Liver (tissue), 9 donors: ENCODE measurements around the gene TNFAIP8. TPM values are rescaled to one million over a fixed set of nuclear protein-coding genes. Genes with fewer than 3 reads are reported as not detected.
A peak's percentile ranks its signal among the peaks of the same experiment; 100 is the strongest.
"Not testable (repeated sequence)": the region's sequence is repeated elsewhere in the genome, so short reads cannot be mapped to it uniquely, and the experiment has no call there.

ENCODE experiments used
- DNase-seq: peaks from one replicate; pipeline ENCODE4 v3.0.0-alpha.2; 2017; ENCODE audit warnings: low spot score
- H3K27ac ChIP-seq, 2 donors: one replicate each; pipeline ENCODE4 v1.7.0; 2013; ENCODE audit warnings: inconsistent platforms in 2 of 2, low read length in 2 of 2, control low read depth in 1 of 2, low read depth in 1 of 2, mild to moderate bottlenecking in 1 of 2
- H3K27me3 ChIP-seq, 4 donors: one replicate each; pipeline versions ENCODE4 v1.6.1 to v1.7.0; 2013; ENCODE audit warnings: low read length in 3 of 4, inconsistent platforms in 1 of 4, mild to moderate bottlenecking in 1 of 4, moderate library complexity in 1 of 4; ENCODE audit not compliant: control insufficient read depth in 4 of 4, insufficient read depth in 4 of 4
- H3K36me3 ChIP-seq, 4 donors: one replicate each; pipeline versions ENCODE4 v1.6.1 to v1.7.0; 2013; ENCODE audit warnings: low read length in 3 of 4, mild to moderate bottlenecking in 3 of 4, low read depth in 1 of 4, moderate library complexity in 1 of 4; ENCODE audit not compliant: control insufficient read depth in 4 of 4, insufficient read depth in 3 of 4
- H3K4me1 ChIP-seq, 4 donors: one replicate each; pipeline versions ENCODE4 v1.6.1 to v1.7.0; 2013; ENCODE audit warnings: low read length in 3 of 4, mild to moderate bottlenecking in 3 of 4, moderate library complexity in 1 of 4; ENCODE audit not compliant: control insufficient read depth in 4 of 4, insufficient read depth in 4 of 4
- H3K4me3 ChIP-seq, 3 donors: one replicate each; pipeline versions ENCODE4 v1.6.1 to v1.7.0; 2013; ENCODE audit warnings: low read length in 3 of 3, control low read depth in 1 of 3, low read depth in 1 of 3, mild to moderate bottlenecking in 1 of 3
- H3K9ac ChIP-seq, 2 donors: one replicate each; pipeline ENCODE4 v1.7.0; 2013; ENCODE audit warnings: low read length in 2 of 2, mild to moderate bottlenecking in 2 of 2, moderate library complexity in 2 of 2, control low read depth in 1 of 2, low read depth in 1 of 2
- H3K9me3 ChIP-seq, 4 donors: one replicate each; pipeline versions ENCODE4 v1.6.1 to v1.7.0; 2013; ENCODE audit warnings: low read length in 3 of 4; ENCODE audit not compliant: control insufficient read depth in 4 of 4
- CTCF ChIP-seq: fragments of 150-350 bp; IDR thresholded peaks from 2 replicates; pipeline ENCODE4 v1.5.1; 2017; ENCODE audit warnings: improper control_type of control experiment, low read depth, low read length; ENCODE audit not compliant: missing input control
- NR2F2 ChIP-seq: IDR thresholded peaks from 2 replicates; pipeline ENCODE4 v1.6.1; 2016; ENCODE audit warnings: antibody characterized with exemption
- REST ChIP-seq: IDR thresholded peaks from 2 replicates; pipeline ENCODE4 v1.6.1; 2016; ENCODE audit warnings: antibody characterized with exemption, mild to moderate bottlenecking
- RXRA ChIP-seq, 2 donors: IDR thresholded peaks; 2 replicates each; pipeline ENCODE4 v1.6.1; 2017 to 2018; ENCODE audit warnings: antibody characterized with exemption in 2 of 2, mild to moderate bottlenecking in 1 of 2
- SP1 ChIP-seq: IDR thresholded peaks from 2 replicates; pipeline ENCODE4 v1.6.1; 2018; ENCODE audit warnings: antibody characterized with exemption, mild to moderate bottlenecking
- TAF1 ChIP-seq: conservative IDR thresholded peaks from 2 replicates; pipeline ENCODE4 v1.6.1; 2016; ENCODE audit warnings: antibody characterized with exemption, mild to moderate bottlenecking
- YY1 ChIP-seq: IDR thresholded peaks from 2 replicates; pipeline ENCODE4 v1.6.1; 2016; ENCODE audit warnings: antibody characterized with exemption, mild to moderate bottlenecking
- ZBTB33 ChIP-seq: IDR thresholded peaks from 2 replicates; pipeline ENCODE4 v1.6.1; 2016; ENCODE audit warnings: antibody characterized with exemption
- WGBS: extraction: QIAGEN DNeasy Blood & Tissue Kit; methylation state at CpG from one replicate; pipeline ENCODE4 v1.1.7; 2013; 5-methylcytosine and 5-hydroxymethylcytosine counted together
- polyA plus RNA-seq, 2 donors: library from polyadenylated mRNA; stranded (reverse) in 1 of 2; unstranded in 1 of 2; fragments of 200-250 nt in 1 of 2; fragments of >200 nt in 1 of 2; fragmentation: Nextera tagmentation in 1 of 2; extraction: Ambion mirVana in 1 of 2; gene quantifications; one replicate each; pipeline versions ENCODE4 v1.2.1 to v1.2.3, GENCODE V29; 2013 to 2015
- total RNA-seq, 2 donors: library from RNA; depleted of rRNA; stranded (reverse); fragments of >200 nt; gene quantifications; one replicate each; pipeline ENCODE4 v1.2.3, GENCODE V29; 2014
- donor health status: healthy.
- donor health status: healthy.
- donor health status: healthy.
- donor health status: healthy.
- donor health status: healthy.

Gene TNFAIP8
- total and polyA plus RNA-seq, 4 donors = 2.6 to 28.6 (median 4.4) TPM

- peak; percentile 89 for TF ChIP-seq SP1
- TF ChIP-seq YY1 = peak; percentile 75
- no peak for TF ChIP-seq NR2F2
- peak; percentile 61 for TF ChIP-seq ZBTB33
- no peak for TF ChIP-seq CTCF
- peak; percentile 76 to 87 for TF ChIP-seq RXRA (IDR thresholded peaks at IDR 0.05)
These were observed 83.4 kb downstream of the TNFAIP8 start (continued) for GRCh38 chr5:119439140-119439631.

- DNase-seq, H3K9ac ChIP-seq, H3K36me3 ChIP-seq, H3K27ac ChIP-seq, H3K4me1 ChIP-seq, H3K9me3 ChIP-seq, H3K4me3 ChIP-seq, H3K27me3 ChIP-seq: not testable (repeated sequence)
- 41% methylated on average over 3 of the region's 3 CpGs for WGBS
These were observed 83.8 kb downstream of the TNFAIP8 start for GRCh38 chr5:119439632-119440031.

GRCh38 chr5:119444643-119445042, 88.8 kb downstream of the TNFAIP8 start:
- not testable (repeated sequence) for H3K9ac ChIP-seq, DNase-seq, H3K4me1 ChIP-seq, H3K36me3 ChIP-seq, H3K9me3 ChIP-seq, H3K27ac ChIP-seq, H3K4me3 ChIP-seq, H3K27me3 ChIP-seq
- WGBS = 90% methylated on average over 4 of the region's 4 CpGs

- H3K27ac ChIP-seq = no peak overlapping the region
- 81% methylated on average over 13 of the region's 13 CpGs for WGBS
- no peaks in the 10 kb centered on the region for H3K4me1 ChIP-seq
- H3K4me3 ChIP-seq = no peak overlapping the region
- no peaks in the 10 kb centered on the region for H3K36me3 ChIP-seq
- H3K9ac ChIP-seq = no peak overlapping the region
- H3K27me3 ChIP-seq = no peaks in the 10 kb centered on the region
- TF ChIP-seq TAF1 = no peak
- TF ChIP-seq CTCF = no peak
- no peak for TF ChIP-seq REST
- no peak for TF ChIP-seq YY1
- no peaks in the 10 kb centered on the region for H3K9me3 ChIP-seq
- no peak for DNase-seq
These were observed 89.7 kb downstream of the TNFAIP8 start for GRCh38 chr5:119445544-119445943.
